HG03280 (cell line): ENCODE data around the gene VSNL1.

Experiments
- ATAC-seq: cut with Tn5 transposase; IDR thresholded peaks from one replicate; pipeline ENCODE4 v1.9.1; 2021; ENCODE audit warnings: mild to moderate bottlenecking, moderate library complexity; ENCODE audit not compliant: unreplicated experiment

VSNL1 gene

DNA sequence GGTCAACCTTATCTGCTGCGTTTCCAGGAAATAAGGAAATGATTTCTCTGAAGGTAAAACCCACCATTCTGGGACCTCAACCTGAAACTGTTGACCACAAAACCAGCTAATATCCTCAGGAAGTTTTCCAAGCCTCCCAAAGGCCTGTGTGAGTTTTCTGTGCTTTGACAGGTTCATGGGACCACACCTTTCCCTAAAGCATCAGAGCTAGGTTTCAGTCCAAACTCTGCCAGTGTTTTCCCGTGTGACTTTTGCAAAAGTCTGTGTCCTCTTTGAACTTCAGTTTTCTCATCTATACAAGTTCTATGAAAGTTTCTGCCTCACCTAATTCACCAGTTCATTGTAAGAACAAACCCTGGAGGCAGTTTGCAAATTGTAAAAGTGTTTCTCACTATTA lies 39.8 kb downstream of the VSNL1 start:
- no peak for ATAC-seq

DNA sequence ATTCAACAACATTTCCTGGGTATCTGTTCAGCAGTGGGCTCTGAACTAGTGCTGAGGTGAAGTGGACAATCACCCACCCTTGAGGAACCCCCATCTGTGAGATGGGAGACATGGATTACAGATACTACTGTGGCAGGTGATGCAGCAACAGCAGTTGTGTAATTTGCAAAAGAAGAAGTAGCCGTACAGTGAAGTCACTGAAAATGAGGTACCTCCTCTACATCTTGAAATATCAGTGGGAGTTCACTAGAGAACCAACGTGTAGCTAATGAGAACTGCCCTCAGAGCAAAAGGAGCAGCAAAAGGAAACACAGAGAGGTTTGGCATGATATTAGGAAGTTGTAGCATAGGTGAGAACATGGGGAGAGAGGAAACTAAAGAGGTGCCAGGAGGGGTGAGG lies 41.3 kb downstream of the VSNL1 start:
- ATAC-seq = no peak

DNA sequence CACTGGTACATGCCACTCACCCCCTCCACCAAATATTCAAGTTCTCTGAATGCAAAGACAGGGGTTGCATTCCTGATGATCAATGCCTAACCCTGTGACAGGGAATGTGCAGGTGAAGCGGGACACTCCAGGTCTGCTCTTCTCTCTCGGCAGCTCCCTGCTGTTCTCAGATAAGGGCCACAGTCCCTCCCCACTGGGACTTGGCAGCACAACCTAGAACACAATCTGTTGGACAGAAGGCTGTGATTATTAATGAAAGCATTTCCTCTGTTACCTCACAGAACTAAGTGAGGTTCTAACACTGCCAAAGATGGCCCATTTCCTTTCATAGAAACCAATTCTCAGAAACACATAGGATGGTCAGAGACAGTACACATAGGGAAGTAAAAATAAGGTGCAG lies 42.7 kb downstream of the VSNL1 start:
- ATAC-seq = no peak

DNA sequence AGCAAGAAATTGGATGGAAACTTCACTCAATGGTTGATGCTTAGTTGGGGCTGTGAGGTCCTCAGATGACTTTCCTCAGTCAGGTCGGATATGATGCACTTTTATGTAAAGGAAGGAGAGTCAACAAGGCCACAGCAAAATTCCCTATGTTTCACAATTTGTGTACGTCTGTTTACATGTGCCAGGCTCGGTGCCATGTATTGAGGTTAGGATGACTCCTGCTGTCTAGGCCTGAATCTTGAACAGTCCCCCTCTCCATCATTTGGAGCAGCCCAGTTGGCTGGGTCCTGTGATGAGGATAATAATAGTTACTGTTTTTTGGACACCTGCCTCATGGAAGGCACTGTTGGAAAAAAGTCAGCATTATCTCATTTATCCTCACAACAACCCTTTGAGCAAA lies 43.1 kb downstream of the VSNL1 start:
- no peak for ATAC-seq

DNA sequence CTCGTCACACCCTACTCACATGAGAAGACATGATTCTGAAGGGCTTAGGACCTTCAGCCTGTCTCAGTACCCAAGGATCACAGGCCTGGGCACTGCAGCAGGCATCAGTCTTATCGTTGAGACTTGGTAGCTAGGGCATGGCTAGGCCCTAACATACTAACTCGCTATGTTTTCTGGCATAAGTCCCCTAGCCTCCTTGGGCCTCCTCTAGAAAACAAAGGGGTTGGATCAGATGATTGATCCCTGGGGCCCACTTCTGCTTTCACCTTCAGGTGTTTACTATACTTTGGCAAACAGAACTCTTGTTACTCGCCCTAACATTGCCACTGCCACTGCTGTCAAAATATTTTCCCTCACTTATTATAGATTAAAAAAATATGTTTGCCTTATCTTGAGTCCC lies 44.2 kb downstream of the VSNL1 start:
- no peak for ATAC-seq

DNA sequence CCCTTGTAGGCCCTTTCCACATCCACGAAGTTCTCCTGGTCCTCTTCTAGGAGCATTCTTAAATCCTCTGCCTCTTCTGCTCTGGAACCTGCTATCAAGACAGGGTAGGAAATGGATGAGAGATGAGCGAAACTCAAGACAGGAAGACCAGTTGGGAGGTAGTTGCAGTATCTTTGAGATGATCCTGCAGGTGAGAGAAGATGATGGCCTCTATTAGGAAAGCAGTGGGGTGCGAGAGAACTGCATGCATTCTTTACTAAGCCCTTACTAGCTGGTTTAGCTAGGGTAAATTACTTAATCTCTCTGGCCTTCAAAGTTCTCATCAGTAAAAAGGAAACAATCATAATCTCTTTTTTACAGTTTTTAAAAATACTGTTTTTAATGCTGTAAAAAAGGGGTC lies 47.0 kb downstream of the VSNL1 start:
- no peak for ATAC-seq

DNA sequence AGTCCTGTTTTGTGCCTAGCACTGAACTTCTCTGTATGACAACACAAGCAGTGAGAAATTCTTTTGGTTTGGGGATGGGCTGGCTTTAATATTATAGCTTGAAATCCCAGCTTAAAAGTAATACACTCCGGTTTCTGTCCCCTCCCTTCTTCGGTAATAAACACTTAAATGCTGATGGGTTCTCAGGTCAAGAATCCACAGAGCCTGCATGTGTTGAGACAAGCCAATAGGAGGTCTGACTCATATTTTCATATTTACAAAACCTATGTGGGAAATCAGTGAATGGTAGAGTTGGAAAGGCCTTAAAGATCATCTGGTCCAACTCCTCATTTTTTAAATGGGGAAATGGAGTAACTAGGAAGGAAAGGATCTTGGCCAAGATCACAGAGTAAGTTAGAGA lies 47.5 kb downstream of the VSNL1 start:
- ATAC-seq = no peak

DNA sequence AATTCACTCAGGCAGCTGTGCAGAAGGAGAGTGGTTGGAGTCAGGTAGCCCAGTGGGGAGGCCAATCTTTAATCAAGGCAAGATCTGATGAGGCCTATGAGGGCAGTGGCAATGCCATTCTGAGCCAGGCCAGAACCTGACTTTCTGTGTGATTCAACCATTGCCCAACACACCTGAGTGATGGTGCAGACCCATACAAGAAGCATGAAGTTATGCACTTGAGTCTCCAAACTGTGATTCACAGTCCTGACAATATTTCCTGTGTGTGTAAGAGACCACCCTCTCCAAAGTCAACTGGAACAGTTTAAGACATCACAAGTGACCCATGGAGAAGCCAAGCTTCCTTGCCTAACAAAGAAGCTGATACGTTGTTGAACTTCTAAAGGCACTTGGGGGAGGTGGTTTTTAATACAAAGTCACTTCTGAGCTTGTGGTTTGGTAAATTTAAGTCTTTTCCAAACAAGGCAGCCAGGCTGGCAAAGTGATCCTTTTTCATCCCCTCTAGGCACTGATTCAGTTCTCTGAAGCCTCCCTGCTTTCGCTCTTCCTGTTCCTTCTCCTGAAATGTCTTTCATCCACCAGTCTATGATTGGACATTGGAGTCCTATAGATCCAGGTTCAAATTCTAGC lies 49.0 kb downstream of the VSNL1 start:
- ATAC-seq = no peak

DNA sequence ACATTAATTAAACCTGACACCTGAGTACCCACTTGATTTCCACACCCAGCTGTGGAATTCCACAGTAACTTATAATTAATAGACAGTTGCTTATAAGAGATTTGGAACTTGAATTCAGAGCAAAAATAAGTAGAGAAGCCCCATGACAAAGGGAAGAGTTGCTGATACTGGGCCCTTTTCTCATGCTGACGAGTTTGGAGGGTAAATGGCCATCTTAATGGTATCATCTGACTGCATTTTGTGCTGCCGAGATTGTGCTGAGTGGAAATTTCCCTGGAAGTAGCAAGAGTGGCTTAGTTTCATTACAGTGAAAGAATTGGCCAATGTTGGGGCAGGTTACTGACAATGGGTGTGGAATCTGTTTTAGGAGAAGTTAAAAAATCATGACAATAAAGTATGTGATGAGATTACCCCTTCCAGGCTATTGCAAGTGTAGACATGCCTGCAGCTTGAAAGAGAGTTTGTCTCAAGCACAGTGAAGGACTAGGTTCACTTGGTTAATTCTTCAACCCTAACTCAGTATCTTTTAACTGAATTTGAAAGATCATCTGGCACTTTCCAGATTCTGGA lies 49.9 kb downstream of the VSNL1 start:
- ATAC-seq = no peak

DNA sequence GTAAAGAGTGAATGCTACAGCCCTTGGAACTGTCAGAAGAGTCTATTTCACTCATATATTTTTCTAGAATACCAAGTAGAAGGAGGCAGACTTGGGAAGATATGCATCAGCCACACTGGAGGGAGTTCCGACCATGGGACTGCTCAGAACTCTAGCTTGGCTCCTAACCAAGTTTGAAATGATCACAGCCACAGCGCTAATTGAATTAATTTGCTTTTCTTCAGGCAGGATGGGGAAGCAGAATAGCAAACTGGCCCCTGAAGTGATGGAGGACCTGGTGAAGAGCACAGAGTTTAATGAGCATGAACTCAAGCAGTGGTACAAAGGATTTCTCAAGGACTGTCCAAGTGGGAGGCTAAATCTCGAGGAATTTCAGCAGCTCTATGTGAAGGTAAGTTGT lies 51.4 kb downstream of the VSNL1 start:
- no peak for ATAC-seq

DNA sequence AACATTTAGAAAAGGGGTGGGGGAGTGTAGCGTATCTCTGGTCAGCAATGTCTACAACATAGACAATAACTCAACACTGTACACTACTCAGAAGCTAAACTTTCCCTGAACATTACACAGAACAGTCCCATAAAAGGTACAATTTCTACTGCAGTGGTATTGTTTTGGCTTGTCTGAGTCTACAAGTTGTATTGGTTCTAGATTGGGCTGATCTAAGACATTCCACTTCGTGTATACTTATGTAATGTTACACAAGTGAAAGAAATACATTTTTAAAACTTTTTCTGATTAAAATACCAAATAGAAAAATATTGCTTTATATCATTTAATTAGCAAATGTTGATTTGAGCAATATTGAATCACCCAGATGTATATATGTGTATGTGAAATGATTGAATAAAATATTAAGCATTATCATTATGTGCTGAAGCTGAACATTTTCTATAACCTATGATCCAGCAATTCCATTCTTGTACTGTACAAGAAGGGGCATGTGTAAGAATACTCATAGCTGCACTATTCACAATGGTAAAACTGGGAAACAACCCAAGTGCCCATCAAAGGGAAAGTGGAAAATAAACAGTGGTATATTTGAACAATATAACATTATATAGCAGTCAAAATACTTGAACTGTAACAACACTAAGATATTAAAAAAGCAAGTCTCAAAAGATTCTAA lies 52.4 kb downstream of the VSNL1 start:
- ATAC-seq = no peak

DNA sequence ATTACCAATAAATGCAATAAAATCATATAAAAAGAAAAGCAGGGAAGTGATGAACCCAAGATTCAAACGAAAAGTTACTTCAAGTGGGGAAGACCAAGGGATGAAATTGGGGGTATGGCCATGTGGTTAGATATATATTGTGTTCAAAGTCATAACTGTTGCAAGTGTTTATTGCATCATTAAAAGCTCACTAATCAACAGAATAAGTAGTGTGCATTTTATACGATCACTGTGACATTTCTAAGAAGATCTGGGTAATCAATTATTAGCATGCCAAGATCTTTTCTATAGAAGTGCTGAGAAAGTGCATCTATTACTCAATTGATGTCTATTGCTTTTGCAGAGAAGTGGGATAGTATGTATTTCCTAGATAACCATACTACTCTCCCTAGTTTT lies 52.9 kb downstream of the VSNL1 start:
- ATAC-seq = no peak

DNA sequence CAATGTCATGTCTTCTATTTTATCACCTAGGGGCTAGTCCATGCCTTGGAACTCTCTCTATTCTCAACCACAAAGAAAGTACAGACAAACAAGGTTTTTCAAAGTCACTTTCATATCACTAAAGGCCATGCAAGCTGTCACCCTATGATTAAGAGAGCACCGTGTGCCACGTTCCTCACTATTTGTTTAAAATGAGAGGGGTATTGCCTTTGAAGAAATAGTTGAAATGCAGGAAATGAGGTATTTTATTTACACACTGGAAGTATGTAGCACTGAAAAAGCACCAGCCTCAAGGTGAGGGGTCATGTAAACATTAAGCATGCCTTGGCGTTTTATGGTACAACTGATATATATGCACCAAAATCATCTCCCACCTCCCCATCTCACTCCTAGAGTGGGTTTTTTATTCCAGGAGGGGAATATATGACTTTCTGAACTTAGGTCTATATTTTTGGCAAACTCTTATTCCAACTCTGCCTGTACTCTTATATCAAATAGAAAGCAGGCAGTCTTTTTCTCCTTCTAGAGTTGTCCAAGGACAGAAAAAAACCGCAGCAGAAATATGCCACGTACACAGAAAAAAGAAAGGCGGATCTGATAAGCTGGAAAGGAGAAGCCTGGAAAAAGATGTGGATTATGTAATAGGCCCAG lies 53.5 kb downstream of the VSNL1 start:
- ATAC-seq = no peak

DNA sequence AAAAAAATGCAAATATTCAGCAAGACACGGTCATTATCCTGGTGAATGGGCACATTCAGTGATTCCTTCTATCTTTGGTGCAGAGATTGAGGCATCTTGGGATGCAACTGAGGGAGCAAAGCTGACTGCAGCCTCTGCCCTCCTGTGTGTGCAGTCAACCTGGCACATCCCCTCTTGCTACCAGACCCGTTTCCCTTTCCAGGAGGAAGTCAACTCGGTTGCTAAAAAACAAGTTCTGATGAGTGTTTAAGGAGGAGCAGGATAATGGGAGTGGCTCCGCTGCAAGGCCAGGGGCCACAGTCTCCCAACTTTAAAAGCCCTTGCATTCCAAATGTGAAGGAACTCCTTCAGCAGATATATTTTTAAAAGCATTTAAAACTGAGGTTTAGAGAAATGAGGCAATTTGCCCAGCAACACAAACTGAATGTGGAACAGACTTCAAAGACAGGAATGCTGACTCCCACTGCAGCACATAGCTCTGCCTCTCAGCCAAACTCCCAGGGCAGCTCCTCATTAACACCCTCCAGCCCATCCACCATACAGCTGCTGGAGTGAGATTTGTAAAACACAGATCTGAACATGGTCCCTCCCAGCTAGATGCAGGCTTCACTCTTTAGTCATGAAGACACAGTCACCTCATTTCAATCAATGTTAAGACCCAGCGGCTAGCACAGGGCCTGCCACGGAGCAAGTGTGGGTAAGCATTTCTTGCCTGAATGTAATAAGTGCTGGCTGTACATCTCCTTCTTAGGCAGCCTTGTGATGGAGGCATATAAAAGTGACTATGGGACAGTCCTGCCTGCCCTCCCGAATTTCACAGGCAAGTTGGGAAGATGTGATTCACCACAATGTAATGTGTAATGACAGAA lies 54.3 kb downstream of the VSNL1 start:
- no peak for ATAC-seq

DNA sequence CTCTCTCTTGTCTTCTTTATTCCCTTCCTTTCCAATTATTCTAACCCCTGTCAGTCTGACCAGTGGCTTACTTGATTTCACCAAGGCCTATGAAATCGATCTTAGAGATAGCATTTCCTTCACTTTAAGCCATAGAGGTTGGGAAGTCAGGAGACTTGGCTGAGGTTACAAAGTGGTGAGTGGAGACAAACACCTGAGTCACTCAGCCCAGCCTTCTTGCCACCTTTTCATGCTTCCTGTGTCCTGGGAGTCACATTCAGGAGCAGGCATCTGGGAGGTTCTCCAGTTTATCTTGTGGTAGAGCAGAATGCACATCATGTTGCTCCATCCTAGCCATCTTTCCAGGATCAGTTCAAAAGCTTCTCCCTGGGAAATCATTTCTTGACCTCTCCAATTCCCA lies 59.1 kb downstream of the VSNL1 start:
- ATAC-seq = no peak

DNA sequence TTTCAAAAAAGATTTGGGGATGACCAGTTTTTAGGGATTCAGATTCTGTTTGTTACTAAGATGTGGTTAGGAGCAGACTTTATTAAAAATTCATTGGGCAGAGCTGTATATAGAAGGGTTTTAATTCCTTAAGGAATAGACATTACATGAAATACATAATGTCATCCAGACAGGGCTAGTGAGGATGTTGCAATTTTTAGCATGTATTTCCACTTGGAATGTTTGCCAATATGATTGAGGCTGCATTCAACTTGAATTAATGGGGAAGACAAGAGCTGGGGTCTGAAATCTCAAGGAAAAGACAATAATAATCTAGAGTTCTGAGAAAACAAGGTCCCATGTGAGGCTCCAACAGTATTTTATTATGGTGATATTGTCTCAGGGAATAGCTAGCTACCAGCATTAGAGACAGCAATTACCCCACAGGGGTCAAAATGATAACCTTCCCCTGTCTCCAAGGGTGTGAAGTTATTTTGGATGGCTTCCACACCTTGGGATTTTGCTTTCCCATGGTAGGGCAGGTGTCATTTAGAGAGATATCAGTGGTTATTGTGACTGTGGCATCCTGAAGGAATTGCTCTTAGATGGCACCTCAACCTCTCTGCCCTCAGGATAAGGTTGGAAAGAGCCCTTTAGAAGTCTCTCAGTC lies 60.2 kb downstream of the VSNL1 start:
- no peak for ATAC-seq

DNA sequence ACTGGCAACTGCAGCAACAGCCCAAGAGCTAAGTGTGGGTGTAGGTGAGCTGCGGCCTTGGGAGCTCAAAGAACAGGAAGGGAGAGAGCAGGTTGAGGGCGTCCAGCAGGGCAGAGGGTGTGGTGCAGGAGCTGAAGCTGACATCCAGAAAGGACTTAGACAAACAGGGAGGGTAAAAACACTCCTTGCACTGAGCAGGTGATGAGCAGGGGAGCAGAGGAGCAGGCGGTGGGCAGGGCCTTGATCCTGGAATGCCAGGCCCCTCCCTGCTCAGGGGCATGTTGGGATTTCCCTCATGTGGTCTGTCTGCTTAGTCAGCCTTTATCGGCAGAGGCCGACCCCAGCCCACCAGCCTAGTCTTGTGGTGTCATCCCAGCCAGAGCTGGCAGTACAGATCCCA lies 63.6 kb downstream of the VSNL1 start:
- ATAC-seq = no peak

DNA sequence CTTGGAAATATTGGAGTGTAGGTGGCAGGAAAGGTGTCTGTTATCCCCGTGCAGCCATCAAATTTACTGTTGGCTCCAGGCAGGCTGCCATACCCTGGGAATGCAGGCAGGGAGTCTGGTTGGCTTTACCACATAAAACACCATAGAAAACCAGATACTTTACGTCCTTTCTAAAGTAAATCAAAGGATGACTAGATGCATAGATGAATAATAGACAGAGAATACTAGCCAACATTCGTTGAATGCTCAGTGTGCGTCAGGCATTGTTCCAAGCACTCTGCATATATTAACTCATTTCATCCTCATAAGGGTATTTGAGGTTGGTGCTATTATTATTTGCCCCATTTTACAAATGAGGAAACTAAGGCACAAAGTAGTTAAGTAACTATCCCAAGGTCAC lies 65.2 kb downstream of the VSNL1 start:
- no peak for ATAC-seq

DNA sequence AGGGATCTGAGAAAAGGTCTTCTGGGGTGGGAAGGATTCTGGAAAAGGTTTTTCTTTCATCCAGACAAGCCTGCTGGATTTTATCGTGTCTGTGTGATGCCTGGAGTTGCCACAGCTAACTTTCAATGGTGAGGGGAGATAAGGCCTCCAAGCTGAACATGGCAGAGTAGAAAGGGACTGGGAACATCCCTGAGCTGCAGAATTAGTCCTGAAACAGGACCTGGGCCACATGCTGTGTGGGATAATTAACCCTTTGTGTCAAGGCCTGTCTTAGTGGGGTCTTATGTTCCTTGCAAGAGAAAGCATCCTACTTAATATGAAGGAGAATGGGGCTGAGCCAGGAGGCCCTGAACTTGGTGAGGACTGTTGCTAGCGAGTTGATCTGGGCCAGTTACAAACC lies 66.4 kb downstream of the VSNL1 start:
- no peak for ATAC-seq

DNA sequence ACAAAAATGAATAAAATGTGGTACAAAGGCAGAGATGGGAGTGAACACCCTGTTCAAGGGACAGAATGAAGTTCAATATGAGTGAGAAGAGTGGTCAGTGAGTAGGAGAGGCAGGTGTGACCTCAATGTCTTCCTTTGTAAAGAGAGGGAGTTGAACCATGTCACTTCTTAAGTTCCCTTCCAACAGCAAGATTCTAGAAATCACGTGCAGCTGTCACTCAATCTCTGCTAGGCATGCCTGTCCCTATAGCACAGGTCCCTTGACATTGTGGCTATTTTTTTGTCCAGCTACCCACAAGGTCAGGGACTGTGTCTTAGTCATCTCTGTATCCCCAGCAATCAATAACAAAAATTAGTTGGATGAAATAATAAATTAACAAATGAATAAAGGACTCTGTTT lies 66.9 kb downstream of the VSNL1 start:
- ATAC-seq = no peak

DNA sequence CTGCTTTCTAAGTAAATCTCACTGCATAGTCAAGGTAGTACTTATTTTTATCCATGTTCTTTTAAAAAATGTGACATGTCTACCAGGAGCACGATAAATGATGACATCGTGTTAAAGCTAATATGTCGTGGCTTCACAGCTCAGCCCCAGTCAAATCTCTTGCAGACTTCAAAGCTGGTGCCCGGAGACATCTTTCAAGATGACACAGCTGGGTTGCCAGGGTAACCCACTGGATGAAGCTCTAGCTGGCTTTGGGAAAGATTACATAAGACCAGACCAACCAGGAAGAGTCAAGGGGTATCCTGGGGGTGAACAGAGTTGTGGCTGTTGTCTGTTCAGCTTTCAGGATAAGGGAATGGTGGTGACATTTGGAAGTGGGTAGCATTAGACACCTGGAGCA lies 67.8 kb downstream of the VSNL1 start:
- no peak for ATAC-seq
